DND-41 (cell line): Measurements from ENCODE around the gene ZSCAN2.

Experiments
- EZH2 ChIP-seq: IDR thresholded peaks from 3 replicates; pipeline ENCODE4 v1.6.1; 2012; ENCODE audit warnings: borderline replicate concordance, low read depth, mild to moderate bottlenecking, moderate library complexity, low read length, inconsistent platforms; ENCODE audit not compliant: severe bottlenecking
- TF ChIP-seq, protein P1 (sequence below): IDR thresholded peaks from 2 replicates; pipeline ENCODE4 v1.5.1; 2012; ENCODE audit warnings: borderline replicate concordance, low read length, moderate library complexity, mild to moderate bottlenecking; ENCODE audit not compliant: poor library complexity, severe bottlenecking; ENCODE audit errors: extremely low read depth

DNA sequence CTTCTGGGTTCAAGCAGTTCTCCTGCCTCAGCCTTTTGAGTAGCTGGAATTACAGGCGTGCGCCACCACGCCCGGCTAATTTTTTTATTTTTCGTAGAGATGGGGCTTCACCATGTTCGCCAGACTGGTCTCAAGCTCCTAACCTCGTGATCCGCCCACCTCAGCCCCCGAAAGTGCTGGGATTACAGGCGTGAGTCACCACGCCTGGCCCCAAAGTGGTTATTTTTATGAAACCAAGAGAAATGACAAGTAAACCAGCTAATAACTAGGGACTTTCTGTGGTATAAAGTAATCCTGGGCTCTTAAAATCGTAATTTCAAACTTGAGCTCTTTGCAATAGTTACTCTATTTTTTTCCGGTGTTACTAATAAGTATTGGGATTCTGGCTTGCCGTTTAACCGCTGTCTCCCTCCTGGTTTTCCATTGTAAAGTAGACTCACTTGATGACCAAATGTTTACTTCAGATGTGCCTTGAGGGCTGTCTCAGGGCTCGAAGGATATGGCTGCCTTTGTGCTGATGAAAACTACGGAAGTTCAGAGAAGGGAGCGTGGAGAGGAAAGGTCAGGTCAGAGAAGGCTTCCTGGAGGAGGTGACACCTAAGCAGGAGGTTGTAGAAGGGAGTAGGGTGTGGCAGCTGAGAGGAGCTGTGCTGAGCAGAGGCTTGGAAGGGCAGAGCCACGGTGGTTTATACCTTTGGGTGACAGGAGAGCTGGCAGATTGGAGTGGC, 4.2 kb downstream of the ZSCAN2 start:
- TF ChIP-seq EZH2: no peak
- TF ChIP-seq, protein P1, sequence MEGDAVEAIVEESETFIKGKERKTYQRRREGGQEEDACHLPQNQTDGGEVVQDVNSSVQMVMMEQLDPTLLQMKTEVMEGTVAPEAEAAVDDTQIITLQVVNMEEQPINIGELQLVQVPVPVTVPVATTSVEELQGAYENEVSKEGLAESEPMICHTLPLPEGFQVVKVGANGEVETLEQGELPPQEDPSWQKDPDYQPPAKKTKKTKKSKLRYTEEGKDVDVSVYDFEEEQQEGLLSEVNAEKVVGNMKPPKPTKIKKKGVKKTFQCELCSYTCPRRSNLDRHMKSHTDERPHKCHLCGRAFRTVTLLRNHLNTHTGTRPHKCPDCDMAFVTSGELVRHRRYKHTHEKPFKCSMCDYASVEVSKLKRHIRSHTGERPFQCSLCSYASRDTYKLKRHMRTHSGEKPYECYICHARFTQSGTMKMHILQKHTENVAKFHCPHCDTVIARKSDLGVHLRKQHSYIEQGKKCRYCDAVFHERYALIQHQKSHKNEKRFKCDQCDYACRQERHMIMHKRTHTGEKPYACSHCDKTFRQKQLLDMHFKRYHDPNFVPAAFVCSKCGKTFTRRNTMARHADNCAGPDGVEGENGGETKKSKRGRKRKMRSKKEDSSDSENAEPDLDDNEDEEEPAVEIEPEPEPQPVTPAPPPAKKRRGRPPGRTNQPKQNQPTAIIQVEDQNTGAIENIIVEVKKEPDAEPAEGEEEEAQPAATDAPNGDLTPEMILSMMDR: no peak
